B cell (primary cell): ENCODE measurements around the gene EEF1A2. TPM values are rescaled to one million over a fixed set of nuclear protein-coding genes. Genes with fewer than 3 reads are reported as not detected.

ENCODE experiments used
- ATAC-seq: fragments of 200-7000 bp; cut with Tn5 transposase; one replicate; pipeline ENCODE4 v1.10.0; 2021; ENCODE audit warnings: low read depth, mild to moderate bottlenecking, moderate number of reproducible peaks, moderate library complexity
- CTCF ChIA-PET: fragments of 350-600 bp; sonication (Branson Sonifier 250); formaldehyde crosslinking; loops from one replicate; lab custom pipeline; 2021; ENCODE audit warnings: antibody characterized with exemption, inconsistent platforms; lab: Charles Lee
- POLR2A ChIA-PET: fragments of 350-600 bp; sonication (Branson Sonifier 250); formaldehyde crosslinking; loops from one replicate; lab custom pipeline; 2021; ENCODE audit warnings: antibody characterized with exemption; lab: Charles Lee
- DNase-seq: peaks from one replicate; pipeline ENCODE4 v3.0.0; 2013
- H2AFZ ChIP-seq: 2 replicates; pipeline ENCODE4 v1.6.1; 2012; ENCODE audit warnings: mild to moderate bottlenecking, low read depth, low read length; ENCODE audit not compliant: insufficient read depth, poor library complexity, severe bottlenecking
- H3K27ac ChIP-seq, 2 donors: 1 replicate in 1 of 2; 2 replicates in 1 of 2; pipeline ENCODE4 v1.5.1; 2012 to 2013; ENCODE audit warnings: low read length in 2 of 2, mild to moderate bottlenecking in 2 of 2, moderate library complexity in 1 of 2
- H3K27me3 ChIP-seq, 4 experiments: fragments of 200-600 bp in 1 of 4; sonication (generic) in 1 of 4; replicated peaks in 1 of 4; 1 replicate in 2 of 4; 2 replicates in 2 of 4; pipeline versions ENCODE4 v1.6.1 to v1.7.0; 2013 to 2016; ENCODE audit warnings: low read length in 3 of 4, mild to moderate bottlenecking in 2 of 4, mixed read lengths in 1 of 4, moderate library complexity in 1 of 4; ENCODE audit not compliant: insufficient read depth in 4 of 4, control insufficient read depth in 3 of 4; ENCODE audit errors: control extremely low read depth in 1 of 4
- H3K36me3 ChIP-seq, 2 experiments: replicated peaks in 1 of 2; 1 replicate in 1 of 2; 2 replicates in 1 of 2; pipeline versions ENCODE4 v1.6.1 to v1.7.1; 2013; ENCODE audit warnings: low read length in 1 of 2; ENCODE audit not compliant: insufficient read depth in 2 of 2, control insufficient read depth in 1 of 2; ENCODE audit errors: control extremely low read depth in 1 of 2, extremely low read depth in 1 of 2
- H3K4me1 ChIP-seq, 2 donors: fragments of 200-600 bp in 1 of 2; sonication (generic) in 1 of 2; 1 replicate in 1 of 2; 2 replicates in 1 of 2; pipeline versions ENCODE4 v1.5.1 to v1.6.1; 2013 to 2017; ENCODE audit warnings: low read length in 2 of 2; ENCODE audit not compliant: control insufficient read depth in 2 of 2, insufficient read depth in 2 of 2
- H3K4me2 ChIP-seq: replicated peaks from 2 replicates; pipeline ENCODE3; 2012; ENCODE audit warnings: mild to moderate bottlenecking, low read depth, low read length; ENCODE audit not compliant: poor library complexity, severe bottlenecking
- H3K4me3 ChIP-seq, 5 experiments: fragments of 200-600 bp in 1 of 5; sonication (generic) in 1 of 5; 1 replicate in 3 of 5; 2 replicates in 2 of 5; pipeline versions ENCODE4 v1.5.1 to v1.7.0; 2011 to 2016; ENCODE audit warnings: low read length in 4 of 5, mild to moderate bottlenecking in 4 of 5, low read depth in 2 of 5, control low read depth in 1 of 5, moderate library complexity in 1 of 5; ENCODE audit not compliant: insufficient read depth in 1 of 5; ENCODE audit errors: control extremely low read depth in 1 of 5, extremely low read depth in 1 of 5
- H3K79me2 ChIP-seq: fragments of 200-600 bp; sonication (generic); one replicate; pipeline ENCODE4 v1.6.0; 2016; ENCODE audit warnings: low read length; ENCODE audit not compliant: control insufficient read depth, insufficient read depth
- H3K9ac ChIP-seq: fragments of 200-600 bp; sonication (generic); 2 replicates; pipeline ENCODE4 v1.6.1; 2017; ENCODE audit warnings: mild to moderate bottlenecking, low read length, moderate library complexity
- H3K9me3 ChIP-seq, 3 donors: one replicate each; pipeline versions ENCODE4 v1.6.1 to v1.7.1; 2013; ENCODE audit warnings: low read length in 2 of 3; ENCODE audit not compliant: control insufficient read depth in 2 of 3, insufficient read depth in 1 of 3; ENCODE audit errors: control extremely low read depth in 1 of 3
- H4K20me1 ChIP-seq: 2 replicates; pipeline ENCODE4 v1.6.0; 2012; ENCODE audit warnings: mild to moderate bottlenecking, low read length; ENCODE audit not compliant: insufficient read depth, control insufficient read depth, poor library complexity, severe bottlenecking
- H3K27ac Mint-ChIP-seq: one replicate; pipeline ENCODE4 v1.8.0; 2021; ENCODE audit warnings: mixed read lengths
- H3K27me3 Mint-ChIP-seq: one replicate; pipeline ENCODE4 v1.8.0; 2021; ENCODE audit warnings: mixed read lengths
- H3K4me1 Mint-ChIP-seq: one replicate; pipeline ENCODE4 v1.8.0; 2021; ENCODE audit warnings: mixed read lengths
- H3K4me3 Mint-ChIP-seq: one replicate; pipeline ENCODE4 v1.8.0; 2021; ENCODE audit warnings: mixed read lengths
- H3K9me3 Mint-ChIP-seq: one replicate; pipeline ENCODE4 v1.8.0; 2022; ENCODE audit warnings: mixed read lengths; ENCODE audit not compliant: insufficient read depth
- EZH2 ChIP-seq: IDR thresholded peaks from 2 replicates; pipeline ENCODE4 v1.6.1; 2012; ENCODE audit warnings: borderline replicate concordance, low read depth, mild to moderate bottlenecking, moderate library complexity, low read length; ENCODE audit not compliant: insufficient read depth, poor library complexity, severe bottlenecking
- WGBS: methylation state at CpG from one replicate; pipeline ENCODE4 v1.1.5; 2013; ENCODE audit warnings: missing lambda C conversion rate; ENCODE audit not compliant: insufficient coverage; 5-methylcytosine and 5-hydroxymethylcytosine counted together
- intact Hi-C: fragments of 100-400 bp; cut with micrococcal nuclease; formaldehyde crosslinking; loops from one replicate; pipeline ENCODE4 v1.10.0; 2022
- polyA plus RNA-seq: library from polyadenylated mRNA; depleted of rRNA; stranded (reverse); fragments of >200 nt; gene quantifications from 2 replicates; pipeline ENCODE4 v1.2.3, GENCODE V29; 2012
- total RNA-seq, 2 donors: library from RNA; stranded (reverse); fragments of 120-200 nt in 1 of 2; gene quantifications; 1 replicate in 1 of 2; 2 replicates in 1 of 2; pipeline versions ENCODE4 v1.2.3 to v1.2.4, GENCODE V29; 2013 to 2022
- TF ChIP-seq, protein P1 (sequence below): fragments of 200-600 bp; IDR thresholded peaks from one replicate; pipeline ENCODE4 v1.8.0; 2022; ENCODE audit warnings: antibody characterized with exemption, mild to moderate bottlenecking

The EEF1A2 gene
- total and polyA plus RNA-seq, 2 donors (not counting 1 experiment from before 2014, with no cell fraction given): 2.2 to 2.9 TPM

DNA sequence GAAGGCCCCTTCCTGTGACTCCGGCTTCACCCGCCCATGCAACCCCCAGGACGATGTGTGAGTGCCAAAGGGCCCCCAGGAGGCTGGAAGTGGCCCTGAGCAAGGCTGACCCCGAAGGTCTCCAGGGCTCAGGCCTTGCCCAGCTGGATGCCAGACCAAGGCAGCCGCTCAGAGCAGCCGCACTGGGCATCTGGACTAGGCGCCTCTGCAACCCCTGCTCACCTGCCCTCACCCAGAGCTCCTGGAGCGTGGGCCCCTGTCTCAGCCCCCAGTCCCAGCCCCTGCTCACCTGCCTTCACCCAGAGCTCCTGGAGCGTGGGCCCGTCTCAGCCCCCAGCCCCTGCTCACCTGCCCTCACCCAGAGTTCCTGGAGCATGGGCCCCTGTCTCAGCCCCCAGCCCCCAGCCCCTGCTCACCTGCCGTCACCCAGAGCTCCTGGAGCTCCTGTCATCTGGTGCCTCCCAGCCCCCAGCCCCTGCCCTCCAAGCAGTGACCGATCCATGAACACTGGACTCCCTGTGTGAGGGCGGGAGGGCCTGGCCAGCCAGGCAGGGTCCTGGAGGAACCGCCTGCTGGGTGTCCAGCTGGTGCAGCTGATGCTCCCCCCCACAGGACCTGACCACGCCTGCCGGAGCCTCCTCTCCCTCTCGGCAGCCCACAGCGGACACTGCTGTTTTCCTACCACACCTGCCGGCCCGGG lies 47.5 kb upstream of the EEF1A2 start:
- no peak overlapping the region for H3K9ac ChIP-seq
- TF ChIP-seq EZH2: no peak
- TF ChIP-seq, protein P1, sequence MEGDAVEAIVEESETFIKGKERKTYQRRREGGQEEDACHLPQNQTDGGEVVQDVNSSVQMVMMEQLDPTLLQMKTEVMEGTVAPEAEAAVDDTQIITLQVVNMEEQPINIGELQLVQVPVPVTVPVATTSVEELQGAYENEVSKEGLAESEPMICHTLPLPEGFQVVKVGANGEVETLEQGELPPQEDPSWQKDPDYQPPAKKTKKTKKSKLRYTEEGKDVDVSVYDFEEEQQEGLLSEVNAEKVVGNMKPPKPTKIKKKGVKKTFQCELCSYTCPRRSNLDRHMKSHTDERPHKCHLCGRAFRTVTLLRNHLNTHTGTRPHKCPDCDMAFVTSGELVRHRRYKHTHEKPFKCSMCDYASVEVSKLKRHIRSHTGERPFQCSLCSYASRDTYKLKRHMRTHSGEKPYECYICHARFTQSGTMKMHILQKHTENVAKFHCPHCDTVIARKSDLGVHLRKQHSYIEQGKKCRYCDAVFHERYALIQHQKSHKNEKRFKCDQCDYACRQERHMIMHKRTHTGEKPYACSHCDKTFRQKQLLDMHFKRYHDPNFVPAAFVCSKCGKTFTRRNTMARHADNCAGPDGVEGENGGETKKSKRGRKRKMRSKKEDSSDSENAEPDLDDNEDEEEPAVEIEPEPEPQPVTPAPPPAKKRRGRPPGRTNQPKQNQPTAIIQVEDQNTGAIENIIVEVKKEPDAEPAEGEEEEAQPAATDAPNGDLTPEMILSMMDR: no peak
- H3K36me3 ChIP-seq: no peaks in the 10 kb centered on the region
- POLR2A ChIA-PET: interaction anchor here (0.6 kb wide), 1 partner anchor 138 kb away, joined by 3 read pairs; no protein-coding TSS in a partner anchor
- Mint-ChIP-seq H3K9me3 (no peaks in the 10 kb centered on the region), H3K27ac (peak overlapping the region; percentile 46), H3K4me1 (peaks cover 65% of the 10 kb centered on the region), H3K4me3 (no peak overlapping the region), H3K27me3 (no peaks in the 10 kb centered on the region)
- no peak overlapping the region for H3K4me3 ChIP-seq
- peaks cover 0 to 8% (median 1%) of the 10 kb centered on the region in 4 experiments for H3K27me3 ChIP-seq
- peak overlapping the region; percentile 24 for H3K4me2 ChIP-seq
- no peaks in the 10 kb centered on the region for H3K79me2 ChIP-seq
- CTCF ChIA-PET: interaction anchor here (1.0 to 1.9 kb wide), 2 partner anchors 8 to 78 kb away, joined by 3 to 8 read pairs; partner anchors contain the start of gene PTK6
- H3K27ac ChIP-seq: no peak overlapping the region
- no peak overlapping the region for H2AFZ ChIP-seq
- H3K9me3 ChIP-seq: no peaks in the 10 kb centered on the region
- H3K4me1 ChIP-seq: peaks cover 44 to 75% of the 10 kb centered on the region in 2 donors
- 89% methylated on average over 18 of the region's 20 CpGs for WGBS
- H4K20me1 ChIP-seq: no peaks in the 10 kb centered on the region
- intact Hi-C loops: no loop called here
- ATAC-seq: no peak
- no peak for DNase-seq

DNA sequence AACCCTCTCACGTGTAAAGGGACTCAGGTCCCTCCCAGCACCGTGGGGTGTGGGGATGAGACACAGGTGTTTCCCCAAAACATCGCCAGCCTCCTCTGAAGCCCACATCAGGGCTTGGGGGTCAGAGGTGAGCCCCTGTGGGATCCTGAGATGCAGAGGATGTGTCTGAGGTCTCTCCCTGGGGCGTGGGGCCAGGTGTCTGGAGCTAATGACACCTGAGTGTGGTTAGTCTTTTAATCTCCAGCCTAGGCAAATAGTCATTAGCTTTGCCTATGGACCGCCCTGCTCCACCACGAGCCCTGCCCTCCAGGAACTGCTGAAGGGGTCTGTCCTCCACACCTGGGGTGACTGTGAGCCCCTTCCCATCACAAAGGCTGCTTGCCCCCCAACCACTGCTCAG lies 46.9 kb upstream of the EEF1A2 start:
- Histone ChIP-seq H3K4me3 (no peak overlapping the region), H3K36me3 (no peaks in the 10 kb centered on the region), H3K27me3 (peaks cover 0 to 8% (median 1%) of the 10 kb centered on the region in 4 experiments), H3K79me2 (no peaks in the 10 kb centered on the region), H3K27ac (no peak overlapping the region), H3K4me1 (peaks cover 44 to 69% of the 10 kb centered on the region in 2 donors), H3K4me2 (peak overlapping the region; percentile 24), H2AFZ (no peak overlapping the region), H4K20me1 (no peaks in the 10 kb centered on the region), H3K9ac (no peak overlapping the region), H3K9me3 (no peaks in the 10 kb centered on the region)
- 51% methylated on average over 2 of the region's 6 CpGs for WGBS
- H3K4me3 Mint-ChIP-seq: peak overlapping the region; percentile 42
- TF ChIP-seq, protein P1: no peak
- TF ChIP-seq EZH2: no peak
- H3K9me3 Mint-ChIP-seq: no peaks in the 10 kb centered on the region
- H3K27ac Mint-ChIP-seq: peak overlapping the region; percentile 69
- CTCF ChIA-PET: interaction anchor here (0.6 to 1.9 kb wide), 2 partner anchors 8 to 388 kb away, joined by 3 to 8 read pairs; partner anchors contain the start of gene PTK6
- H3K4me1 Mint-ChIP-seq: peaks cover 60% of the 10 kb centered on the region
- intact Hi-C loops: no loop called here
- no peaks in the 10 kb centered on the region for H3K27me3 Mint-ChIP-seq
- DNase-seq (peak; percentile 53), ATAC-seq (no peak)
- POLR2A ChIA-PET: no interaction called here
